OCI-LY3 (cell line): Measurements from ENCODE around the gene ITGA3.

Experiments
- EZH2phosphoT487 ChIP-seq: fragments of 200-600 bp; shearing (Covaris generic); IDR thresholded peaks from 2 replicates; pipeline ENCODE4 v1.6.1; 2018; ENCODE audit warnings: antibody characterized with exemption, mixed run types, low read depth
- TF ChIP-seq, protein P1 (sequence below): fragments of 200-600, 300-600 bp; sonication (generic); IDR thresholded peaks from 2 replicates; pipeline ENCODE4 v1.5.1; 2014; ENCODE audit warnings: antibody characterized with exemption, low read length, low read depth

GRCh38 chr17:50042211-50042610 lies 13.7 kb upstream of the ITGA3 start:
- TF ChIP-seq, protein P1, sequence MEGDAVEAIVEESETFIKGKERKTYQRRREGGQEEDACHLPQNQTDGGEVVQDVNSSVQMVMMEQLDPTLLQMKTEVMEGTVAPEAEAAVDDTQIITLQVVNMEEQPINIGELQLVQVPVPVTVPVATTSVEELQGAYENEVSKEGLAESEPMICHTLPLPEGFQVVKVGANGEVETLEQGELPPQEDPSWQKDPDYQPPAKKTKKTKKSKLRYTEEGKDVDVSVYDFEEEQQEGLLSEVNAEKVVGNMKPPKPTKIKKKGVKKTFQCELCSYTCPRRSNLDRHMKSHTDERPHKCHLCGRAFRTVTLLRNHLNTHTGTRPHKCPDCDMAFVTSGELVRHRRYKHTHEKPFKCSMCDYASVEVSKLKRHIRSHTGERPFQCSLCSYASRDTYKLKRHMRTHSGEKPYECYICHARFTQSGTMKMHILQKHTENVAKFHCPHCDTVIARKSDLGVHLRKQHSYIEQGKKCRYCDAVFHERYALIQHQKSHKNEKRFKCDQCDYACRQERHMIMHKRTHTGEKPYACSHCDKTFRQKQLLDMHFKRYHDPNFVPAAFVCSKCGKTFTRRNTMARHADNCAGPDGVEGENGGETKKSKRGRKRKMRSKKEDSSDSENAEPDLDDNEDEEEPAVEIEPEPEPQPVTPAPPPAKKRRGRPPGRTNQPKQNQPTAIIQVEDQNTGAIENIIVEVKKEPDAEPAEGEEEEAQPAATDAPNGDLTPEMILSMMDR = no peak
- TF ChIP-seq EZH2phosphoT487 = no peak
